ENCODE measurements around the gene CAMK2B.
"Not testable (repeated sequence)": the region's sequence is repeated elsewhere in the genome, so short reads cannot be mapped to it uniquely, and the experiment has no call there.

CAMK2B gene

GRCh38 chr7:44189286-44189992 is 136.0 kb downstream of the CAMK2B start, which contains the start of gene GCK:
GCK (minus strand) TSS chr7:44189439; CDS start chr7:44188953, 486 bp downstream.
- DNase-seq (ENCODE audit: low spot score) = no peak

- no peak for DNase-seq (ENCODE audit: low spot score)
Observed at GRCh38 chr7:44188480-44189225, 136.7 kb downstream of the CAMK2B start.

GRCh38 chr7:44187636-44188416 is 137.6 kb downstream of the CAMK2B start:
- DNase-seq (ENCODE audit: low spot score) = no peak

GRCh38 chr7:44186736-44187135 is 138.7 kb downstream of the CAMK2B start:
- DNase-seq (ENCODE audit: low spot score) = no peak

DNA sequence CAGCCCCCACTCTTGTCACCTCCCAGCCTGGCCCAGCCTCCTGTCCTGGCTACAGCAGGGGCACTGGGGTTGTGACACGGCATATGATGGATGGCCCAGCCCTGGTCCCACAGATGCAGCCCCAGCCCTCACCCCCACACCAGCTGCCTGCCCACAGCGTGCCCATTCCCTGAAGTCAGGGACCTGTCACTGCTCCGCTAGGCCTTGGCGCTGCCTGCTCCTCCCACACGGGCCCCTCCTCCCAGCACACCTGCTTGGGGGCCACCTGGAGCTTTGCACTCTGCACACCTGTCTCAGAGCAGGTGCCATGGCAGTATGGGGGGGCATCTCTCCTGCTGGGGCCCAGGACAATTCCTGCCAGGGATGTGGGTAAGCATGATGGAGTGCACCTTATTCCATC is 139.7 kb downstream of the CAMK2B start:
- DNase-seq (ENCODE audit: low spot score) = no peak

DNA sequence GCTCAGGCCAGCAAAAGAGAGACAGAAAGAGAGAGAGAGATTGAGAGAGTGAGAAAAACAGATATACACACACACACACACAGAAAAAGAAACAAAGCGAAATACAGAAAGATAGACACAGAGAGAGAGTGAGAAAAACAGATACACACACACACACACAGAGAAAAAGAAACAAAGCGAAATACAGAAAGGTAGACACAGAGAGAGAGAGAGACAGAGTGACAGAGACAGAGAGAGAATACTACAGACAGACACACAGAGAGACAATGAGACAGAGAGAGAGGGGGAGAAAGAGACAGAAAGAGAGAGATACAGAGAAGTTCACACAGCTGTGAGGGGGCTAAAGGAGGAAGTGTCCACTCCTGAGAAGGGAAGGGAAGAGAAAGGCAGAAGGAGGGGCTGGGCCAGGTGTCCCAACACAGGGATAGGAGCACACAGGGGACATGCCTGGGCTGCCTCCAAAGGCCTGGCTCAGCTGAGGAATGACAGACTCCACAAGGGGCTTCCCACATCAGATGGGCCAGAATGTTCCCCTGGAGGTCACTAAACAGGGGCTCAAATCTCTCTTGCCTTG is 140.4 kb downstream of the CAMK2B start:
- DNase-seq (ENCODE audit: low spot score) = no peak

- no peak for DNase-seq (ENCODE audit: low spot score)
Observed at GRCh38 chr7:44184206-44184872, 141.1 kb downstream of the CAMK2B start.

DNA sequence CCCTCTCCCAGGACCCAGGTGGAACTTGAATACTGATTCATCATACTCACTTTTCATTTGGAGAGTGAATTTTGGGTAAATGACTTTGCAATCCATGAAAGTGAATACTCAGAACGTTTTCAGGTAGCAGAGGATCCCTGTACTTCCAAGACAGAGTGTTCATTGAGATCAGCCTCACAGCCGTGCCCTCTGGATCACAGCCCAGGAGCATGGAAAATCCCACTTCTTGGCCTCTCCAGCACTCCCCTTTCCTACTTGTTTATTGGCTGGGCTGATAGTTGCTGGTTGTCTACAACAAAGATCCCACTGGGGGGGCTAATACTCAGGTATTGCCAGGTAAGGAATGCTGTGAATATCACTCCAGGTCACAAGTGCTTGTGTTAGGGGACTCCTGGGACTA is 142.0 kb downstream of the CAMK2B start:
- DNase-seq (ENCODE audit: low spot score) = no peak

DNA sequence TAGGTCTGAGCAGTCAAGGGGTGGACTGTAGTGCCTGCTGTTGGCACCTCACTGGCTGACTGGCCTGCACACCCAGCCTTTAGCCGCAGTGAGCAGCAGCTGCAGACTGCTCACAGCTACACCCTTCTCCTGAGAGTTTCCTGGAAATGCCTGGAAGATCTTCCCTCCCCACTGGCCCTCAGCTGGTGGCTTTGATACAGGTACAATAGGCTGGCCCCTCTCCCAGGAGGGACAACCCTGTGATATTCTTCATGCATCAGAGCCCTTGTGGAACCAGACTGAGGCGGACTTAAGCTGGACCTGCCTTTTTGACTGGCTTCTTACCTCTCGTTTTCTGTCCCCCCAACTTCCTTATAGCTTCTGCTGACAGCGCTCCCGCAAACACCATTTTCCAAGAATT is 142.6 kb downstream of the CAMK2B start:
- DNase-seq (ENCODE audit: low spot score) = no peak

- DNase-seq (ENCODE audit: low spot score) = no peak
Observed at GRCh38 chr7:44180631-44181030, 144.8 kb downstream of the CAMK2B start.

- no peak for DNase-seq (ENCODE audit: low spot score)
Observed at GRCh38 chr7:44177570-44178131, 147.7 kb downstream of the CAMK2B start.

GRCh38 chr7:44176486-44176885 is 148.9 kb downstream of the CAMK2B start:
- no peak for DNase-seq (ENCODE audit: low spot score)

- DNase-seq (ENCODE audit: low spot score) = no peak
Observed at GRCh38 chr7:44175730-44176129, 149.7 kb downstream of the CAMK2B start.

- not testable (repeated sequence) for DNase-seq (ENCODE audit: low spot score)
Observed at GRCh38 chr7:44174694-44174948, 150.8 kb downstream of the CAMK2B start.

DNA sequence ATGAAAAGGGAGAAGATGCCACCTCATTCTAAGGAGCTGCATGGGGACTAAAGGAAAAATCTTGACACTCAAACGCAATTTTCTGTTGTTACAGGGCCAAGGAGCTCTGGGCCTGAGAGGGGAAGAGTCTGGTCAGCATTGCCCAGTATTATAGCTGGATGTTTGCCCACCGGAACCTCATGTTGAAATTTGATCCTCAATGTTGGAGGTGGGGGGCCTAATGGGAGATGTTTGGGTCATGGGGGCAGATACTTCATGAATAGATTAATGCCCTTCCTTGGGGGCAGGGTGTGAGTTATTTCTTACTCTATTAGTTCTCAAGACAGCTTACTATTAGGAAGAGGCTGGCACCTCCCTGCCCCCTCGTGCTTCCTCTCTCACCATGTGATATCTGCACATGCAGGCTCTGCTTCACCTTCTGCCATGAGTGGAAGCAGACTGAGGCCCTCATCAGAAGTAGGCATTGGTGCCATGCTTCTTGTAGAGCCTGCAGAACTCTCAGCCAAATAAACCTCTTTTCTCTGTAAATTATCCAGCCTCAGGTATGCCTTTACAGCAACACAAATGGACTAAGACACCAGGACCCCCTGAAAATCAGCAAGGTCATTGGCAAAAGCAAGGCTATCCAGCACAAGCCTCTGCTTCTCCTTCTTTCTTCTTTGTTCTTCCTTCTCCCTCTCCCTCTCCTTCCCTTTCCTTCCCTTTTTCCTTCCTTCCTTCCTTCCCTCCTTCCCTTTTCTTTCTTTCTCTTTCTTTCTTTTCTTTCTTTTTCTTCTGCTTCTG is 151.3 kb downstream of the CAMK2B start:
- no peak for DNase-seq (ENCODE audit: low spot score)

DNA sequence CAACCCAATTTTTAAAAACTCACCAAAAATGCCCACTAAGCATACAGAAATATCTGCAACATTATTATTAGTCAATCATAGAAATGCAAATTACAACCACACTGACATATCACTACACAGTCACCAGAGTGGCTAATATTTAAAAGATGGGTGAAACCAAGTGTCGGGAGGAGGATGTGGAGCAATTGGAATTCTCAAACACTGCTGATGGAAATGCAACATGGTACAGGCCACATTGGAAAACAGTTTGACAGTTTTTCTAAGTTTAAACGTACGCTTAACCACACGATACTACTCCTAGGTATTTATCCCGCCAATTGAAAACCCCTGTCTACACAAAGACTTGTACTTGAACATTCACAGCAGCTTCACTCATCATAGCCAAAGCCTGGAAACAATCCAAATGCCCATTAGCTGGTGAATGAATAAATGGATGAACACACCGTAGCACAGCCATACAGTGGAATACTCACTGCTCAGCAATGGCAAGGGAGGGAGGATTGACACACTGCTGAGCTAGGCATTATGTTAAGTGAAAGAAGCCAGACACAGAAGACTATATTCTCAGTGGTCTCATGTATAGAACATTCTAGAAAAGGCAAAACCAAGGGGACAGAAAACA is 152.5 kb downstream of the CAMK2B start:
- no peak for DNase-seq (ENCODE audit: low spot score)

DNA sequence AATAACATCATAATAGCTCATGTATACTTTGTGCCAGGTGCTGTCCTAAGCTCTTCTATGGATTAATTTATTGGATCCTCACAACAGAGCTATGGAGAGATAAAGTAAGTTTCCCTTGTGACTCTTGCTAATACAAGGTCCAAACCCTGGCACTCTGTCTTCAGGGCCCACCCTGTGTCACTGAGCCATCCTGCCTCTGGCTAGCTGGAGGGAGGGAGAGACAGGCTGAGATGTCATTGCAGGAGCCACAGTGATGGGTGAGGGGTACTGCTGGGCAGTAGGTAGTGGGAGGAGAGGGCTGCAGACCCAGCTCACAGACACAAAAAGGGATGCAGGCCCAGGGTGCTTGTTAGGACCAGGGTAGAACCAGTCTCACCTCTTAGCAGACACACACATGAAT is 153.0 kb downstream of the CAMK2B start:
- no peak for DNase-seq (ENCODE audit: low spot score)

- not testable (repeated sequence) for DNase-seq (ENCODE audit: low spot score)
Observed at GRCh38 chr7:44171901-44172300, 153.5 kb downstream of the CAMK2B start.

DNA sequence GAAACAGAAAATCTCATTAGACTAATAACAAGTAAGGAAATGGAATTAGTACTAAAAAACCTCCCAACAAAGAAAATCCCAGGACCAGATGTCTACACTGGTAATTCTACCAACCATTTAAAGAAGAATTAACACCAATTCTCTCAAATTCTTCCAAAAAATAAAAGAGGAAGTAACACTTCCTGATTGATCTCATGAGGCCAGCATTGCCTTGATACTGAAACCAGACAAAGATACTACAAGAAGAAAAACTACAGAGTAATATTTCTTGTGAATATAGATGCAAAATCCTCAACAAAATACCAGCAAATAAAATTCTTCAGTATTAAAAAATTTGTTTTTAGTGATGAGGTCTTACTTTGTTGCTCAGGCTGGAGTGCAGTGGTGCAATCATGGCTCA is 157.5 kb downstream of the CAMK2B start:
- DNase-seq (ENCODE audit: low spot score) = peak; percentile 53
